NCI-H2081 (cell line): ENCODE results near the gene CLDN20.

Experiments used
- DNase-seq, 2 experiments: peaks; one replicate each; lab custom pipeline; 2025; lab: John Stamatoyannopoulos, UW

CLDN20 gene

GRCh38 chr6:155269765-155270164, 6.0 kb downstream of the CLDN20 start:
- DNase-seq: no peak

GRCh38 chr6:155270561-155271091, 6.8 kb downstream of the CLDN20 start:
- peak in 1 of 2 experiments; percentile 16 for DNase-seq

DNA sequence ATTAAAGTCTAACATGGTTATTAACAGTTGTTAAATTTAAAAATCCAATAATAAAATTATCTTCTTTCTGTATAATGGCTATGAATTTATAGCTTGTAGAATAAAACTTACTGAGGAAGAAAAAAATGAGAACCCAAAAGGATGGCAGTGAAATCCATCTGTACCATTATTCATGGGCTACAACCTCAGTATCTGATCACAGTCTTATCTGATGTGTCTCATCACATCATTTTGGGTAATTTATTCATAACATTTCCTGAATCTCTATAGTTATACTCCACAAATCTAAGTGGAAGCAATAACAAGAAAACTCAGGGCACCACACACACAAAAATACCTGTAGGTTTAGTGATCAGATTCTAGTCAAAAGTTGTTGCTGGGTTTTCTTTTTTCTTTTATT, 7.3 kb downstream of the CLDN20 start:
- no peak for DNase-seq

DNA sequence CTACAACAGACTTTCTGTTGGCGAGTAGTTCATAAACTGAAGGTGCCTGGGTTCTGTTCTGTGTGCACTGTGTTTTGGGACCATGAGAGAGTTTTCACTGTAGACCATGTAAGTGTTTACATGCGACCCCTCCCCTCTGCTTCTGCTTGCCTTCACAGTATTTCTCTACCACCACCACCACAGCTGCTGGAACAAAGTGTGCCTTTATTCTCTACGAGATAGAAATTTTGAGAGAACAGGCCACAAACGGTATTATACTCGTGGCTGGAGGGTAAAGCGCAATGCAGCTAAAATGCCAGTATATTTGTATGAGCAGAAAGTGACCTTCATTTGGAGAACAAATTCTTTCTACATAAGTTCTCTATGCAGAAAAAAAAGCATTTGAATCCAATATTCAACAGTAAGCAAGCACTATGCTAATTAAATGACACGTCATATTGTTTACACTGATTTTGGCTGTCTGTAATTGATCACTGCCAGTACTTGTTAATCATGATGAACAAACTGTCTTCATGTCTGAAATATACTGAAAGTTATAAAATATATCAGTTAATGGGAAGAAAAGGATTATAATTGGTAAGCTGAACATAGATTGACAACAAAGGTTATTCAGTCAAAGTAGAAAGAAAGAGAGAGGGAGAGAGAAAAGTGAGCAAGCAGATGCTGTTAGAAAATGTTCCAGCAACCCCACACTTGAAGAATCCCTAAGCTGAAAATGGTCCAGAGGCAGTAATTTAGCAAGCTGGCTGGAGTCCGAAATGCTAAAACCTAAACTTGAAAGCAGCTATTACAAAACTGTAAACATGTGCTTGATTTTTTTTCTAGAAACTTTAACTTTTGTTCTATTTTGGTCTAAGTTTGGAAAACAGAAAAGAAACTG, 8.8 kb downstream of the CLDN20 start:
- DNase-seq: no peak

GRCh38 chr6:155273431-155273830, 9.6 kb downstream of the CLDN20 start:
- no peak for DNase-seq

DNA sequence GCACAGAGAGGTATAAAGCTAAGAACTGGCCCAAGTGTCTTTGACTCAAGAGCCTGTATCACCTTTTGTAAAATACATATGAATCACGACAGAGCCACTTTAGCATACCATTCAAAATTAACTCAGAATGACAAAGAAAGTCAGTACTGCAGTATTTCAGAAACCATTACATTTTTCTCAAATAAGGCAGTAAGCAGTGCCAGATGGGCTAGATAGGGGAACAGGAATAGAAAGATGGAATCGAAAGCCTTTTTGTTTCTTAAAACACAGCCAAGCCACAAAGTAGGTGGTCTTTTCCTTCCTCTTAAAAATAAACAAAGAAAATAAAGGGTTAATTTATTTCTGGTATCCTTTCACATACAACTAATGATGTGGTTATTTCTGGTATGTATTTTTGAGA, 10.3 kb downstream of the CLDN20 start:
- DNase-seq: no peak

DNA sequence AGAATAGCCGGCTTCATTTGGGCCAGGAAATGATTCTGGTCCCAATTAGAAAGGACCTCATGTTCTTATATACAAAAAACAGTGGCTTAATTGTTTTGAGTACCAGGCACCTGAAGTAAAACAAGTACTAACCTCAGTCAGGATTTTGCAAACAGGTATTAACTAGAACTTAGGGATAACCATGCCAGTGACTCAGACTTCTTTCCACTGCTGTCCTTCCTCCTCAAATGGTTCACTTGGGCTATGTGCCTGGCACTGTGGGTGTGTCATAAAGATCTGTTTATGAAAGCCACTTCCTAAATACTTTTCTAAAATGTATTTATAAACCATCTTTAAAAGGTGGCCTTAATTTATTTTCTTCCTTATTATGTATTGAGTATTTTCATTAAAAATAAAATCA, 10.7 kb downstream of the CLDN20 start:
- DNase-seq: no peak

DNA sequence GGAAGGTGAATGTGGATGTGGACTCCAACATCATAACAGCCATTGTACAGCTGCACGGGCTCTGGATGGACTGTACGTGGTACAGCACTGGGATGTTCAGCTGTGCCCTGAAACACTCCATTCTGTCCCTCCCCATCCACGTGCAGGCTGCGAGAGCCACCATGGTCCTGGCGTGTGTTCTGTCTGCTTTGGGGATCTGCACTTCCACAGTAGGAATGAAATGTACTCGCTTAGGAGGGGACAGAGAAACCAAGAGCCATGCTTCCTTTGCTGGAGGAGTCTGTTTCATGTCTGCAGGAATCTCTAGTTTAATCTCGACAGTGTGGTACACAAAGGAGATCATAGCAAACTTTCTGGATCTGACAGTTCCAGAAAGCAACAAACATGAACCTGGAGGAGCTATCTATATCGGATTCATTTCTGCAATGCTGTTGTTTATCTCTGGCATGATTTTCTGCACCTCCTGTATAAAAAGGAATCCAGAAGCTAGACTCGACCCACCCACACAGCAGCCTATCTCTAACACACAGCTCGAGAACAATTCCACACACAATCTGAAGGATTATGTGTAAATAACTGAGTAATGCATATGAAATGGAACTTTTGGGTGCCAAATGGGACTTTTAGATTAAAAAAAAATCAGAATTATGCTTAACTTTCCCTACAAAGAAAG, 12.1 kb downstream of the CLDN20 start:
- no peak for DNase-seq

GRCh38 chr6:155276638-155277037, 12.8 kb downstream of the CLDN20 start:
- no peak for DNase-seq

- no peak for DNase-seq
Observed at GRCh38 chr6:155278319-155279049, 14.7 kb downstream of the CLDN20 start.

GRCh38 chr6:155284775-155285174, 21.0 kb downstream of the CLDN20 start:
- DNase-seq: no peak

DNA sequence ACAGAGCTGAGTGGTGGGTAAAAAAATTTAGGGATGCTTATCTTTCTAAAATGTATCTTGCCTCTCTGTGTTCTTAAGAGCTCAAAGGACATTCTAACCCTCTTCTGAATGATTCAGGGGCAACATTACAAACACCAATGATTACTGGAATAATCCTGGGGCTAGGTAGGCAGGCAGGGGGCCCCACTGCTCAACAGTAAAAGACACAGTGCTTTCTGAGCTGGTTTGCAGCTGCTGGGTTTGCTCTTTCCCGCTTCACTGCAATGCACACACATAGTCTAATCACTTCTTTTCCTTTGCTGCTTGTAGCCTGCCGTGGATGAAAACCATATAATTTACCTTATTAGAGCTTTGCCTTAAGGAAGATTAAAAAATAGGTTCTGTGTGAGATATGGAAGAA, 23.9 kb downstream of the CLDN20 start:
- peak; percentile 22 to 68 for DNase-seq

- DNase-seq: no peak
Observed at GRCh38 chr6:155290491-155290890, 26.7 kb downstream of the CLDN20 start.

DNA sequence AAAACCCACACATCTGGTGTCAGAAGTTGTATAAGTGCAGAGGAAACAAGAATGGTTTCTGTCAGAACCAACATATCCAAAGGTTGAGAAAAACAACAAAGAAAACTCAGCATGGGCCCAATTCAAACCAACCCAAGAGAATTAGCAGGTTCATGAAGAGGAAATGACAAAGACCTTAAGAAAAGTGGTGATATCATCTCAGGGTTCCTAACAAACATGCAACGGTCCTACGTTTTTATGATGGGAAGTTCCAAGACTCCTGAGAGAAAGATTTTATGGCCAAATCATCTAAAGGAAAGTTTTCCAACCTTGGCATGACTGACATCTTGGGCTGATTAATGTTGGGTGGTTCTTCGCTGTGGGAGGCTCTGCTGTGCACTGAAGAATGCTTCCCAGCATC, 27.5 kb downstream of the CLDN20 start:
- DNase-seq: no peak

DNA sequence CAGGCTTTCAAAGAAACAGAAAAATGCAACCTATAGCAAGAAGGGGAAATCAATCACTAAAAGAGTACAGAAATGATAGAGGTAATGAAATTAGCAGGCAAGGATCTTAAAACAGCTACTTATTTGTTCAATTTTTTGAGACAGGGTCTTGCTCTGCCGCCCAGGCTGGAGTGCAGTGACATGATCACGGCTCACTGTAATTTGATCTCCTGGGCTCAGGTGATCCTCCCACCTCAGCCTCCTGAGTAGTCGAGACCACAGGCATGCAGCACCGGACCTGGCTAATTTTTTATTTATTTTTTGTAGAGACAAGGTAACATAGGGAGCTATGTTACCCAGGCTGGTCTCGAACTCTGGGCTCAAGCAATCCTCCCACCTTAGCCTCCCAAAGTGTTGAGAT, 28.9 kb downstream of the CLDN20 start:
- DNase-seq: no peak

GRCh38 chr6:155297669-155298068, 33.9 kb downstream of the CLDN20 start:
- no peak for DNase-seq

DNA sequence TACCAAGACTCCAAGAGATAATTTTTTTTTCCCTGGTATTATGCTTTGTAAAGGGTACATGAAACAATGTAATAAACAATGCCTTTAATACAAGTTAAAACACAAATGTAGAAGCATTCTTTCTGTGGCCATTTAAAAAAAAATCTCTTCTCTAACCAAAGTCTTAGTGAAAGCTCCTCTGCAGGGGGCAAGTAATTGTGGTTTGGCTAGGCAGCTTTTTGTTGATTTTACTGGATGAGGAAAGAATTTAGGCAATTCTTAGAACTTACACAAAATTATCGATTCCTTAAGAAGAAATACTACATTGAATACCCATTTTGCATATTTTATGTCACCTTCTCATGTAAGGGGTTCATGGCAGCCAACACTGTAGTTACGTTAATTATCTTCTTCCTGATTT, 38.1 kb downstream of the CLDN20 start:
- DNase-seq: no peak

DNA sequence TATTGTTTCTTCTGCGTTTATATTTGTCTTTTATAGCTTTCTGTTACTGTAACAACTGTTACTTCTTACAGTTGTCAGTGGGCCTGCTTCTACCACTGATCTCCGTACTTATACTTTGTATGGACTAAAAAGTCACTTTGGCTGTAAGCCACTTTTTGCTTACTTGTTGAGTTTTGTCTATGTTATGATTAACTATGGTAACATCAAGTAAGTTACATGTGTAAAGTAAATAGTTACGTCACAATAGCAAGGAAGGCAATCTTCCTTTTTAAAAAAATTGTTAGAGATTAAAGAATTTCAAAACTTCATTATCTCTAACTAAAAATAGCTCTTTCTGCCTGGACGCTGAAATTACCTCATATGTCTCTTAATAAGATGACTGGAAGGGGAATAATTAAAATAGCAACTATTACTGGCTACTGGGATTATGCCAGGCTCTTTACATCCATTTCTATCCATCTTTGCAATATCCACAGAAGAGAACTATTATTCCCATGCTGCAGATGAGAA, 39.6 kb downstream of the CLDN20 start:
- no peak for DNase-seq

DNA sequence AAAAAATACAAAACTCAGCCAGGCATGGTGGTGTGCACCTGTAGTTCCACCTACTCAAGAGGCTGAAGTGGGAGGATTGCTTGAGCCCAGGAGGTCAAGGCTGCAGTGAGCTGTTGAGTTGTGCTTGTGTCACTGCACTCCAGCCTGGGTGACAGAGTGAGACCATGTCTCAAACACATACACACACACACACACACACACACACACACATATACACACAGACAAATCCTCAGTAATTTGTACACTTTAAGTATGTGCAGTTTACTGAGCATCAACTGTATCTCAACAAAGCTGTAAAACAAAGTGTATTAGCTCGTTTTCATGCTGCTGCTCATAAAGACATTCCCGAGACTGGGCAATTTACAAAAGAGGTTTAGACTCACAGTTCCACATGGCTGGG, 43.1 kb downstream of the CLDN20 start:
- no peak for DNase-seq

DNA sequence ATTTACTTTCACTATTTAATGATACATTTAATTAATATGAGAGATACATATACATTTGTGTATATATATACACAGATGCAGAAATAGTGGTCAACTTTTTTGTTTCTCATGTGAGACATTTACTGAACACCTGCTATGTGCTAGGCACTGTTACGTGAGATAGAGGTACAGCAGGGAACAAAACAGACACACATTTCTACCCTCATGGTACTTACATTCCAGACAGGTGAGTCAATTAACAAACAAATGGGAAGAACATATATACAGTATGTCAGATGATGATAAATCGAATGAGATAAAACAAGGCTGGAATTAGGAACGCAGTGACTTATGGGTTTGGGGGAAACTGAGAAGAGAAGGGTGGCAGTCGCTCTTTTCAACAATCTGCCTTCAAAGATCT, 45.3 kb downstream of the CLDN20 start:
- no peak for DNase-seq

DNA sequence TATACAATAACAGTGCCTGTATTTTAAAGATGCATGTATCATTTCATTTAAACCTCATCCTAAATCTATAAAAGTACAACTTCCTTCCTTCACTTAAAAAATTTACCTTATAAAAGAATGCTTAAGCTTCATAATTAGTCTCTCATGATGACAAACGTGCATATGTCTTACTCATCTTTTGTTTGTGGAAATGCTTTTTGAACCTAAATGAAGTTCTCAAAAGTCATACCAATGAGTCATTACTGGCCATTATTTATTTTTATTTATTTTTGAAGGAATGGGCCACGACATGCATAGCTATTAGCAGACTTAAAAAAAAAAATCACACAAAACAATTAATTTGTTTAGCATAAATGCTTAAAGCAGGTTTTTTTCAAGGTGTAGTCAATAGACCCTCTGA, 46.8 kb downstream of the CLDN20 start:
- no peak for DNase-seq

DNA sequence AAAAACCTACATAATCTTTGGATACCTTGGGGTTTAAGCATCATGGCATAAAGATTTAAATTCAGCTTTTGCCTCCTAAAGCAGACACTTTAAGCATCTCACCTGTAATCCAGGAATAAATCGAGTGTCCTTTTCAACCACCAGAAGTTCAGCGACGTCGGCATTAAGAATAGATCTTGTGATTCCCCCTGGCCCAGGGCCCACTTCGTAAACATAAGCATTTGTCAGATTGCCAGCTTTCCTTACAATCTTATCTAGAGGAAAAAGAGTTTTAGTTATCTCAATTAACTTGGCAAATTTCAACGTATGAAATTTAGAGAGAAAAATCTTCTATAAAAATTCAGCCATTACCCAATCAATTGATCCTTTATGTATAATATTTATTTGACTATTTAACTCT, 47.3 kb downstream of the CLDN20 start:
- peak in 1 of 2 experiments; percentile 22 for DNase-seq
